PC-3 (cell line): ENCODE results near the gene DCLK1. TPM values are rescaled to one million over a fixed set of nuclear protein-coding genes. Genes with fewer than 3 reads are reported as not detected.
A peak's percentile ranks its signal among the peaks of the same experiment; 100 is the strongest.

ENCODE experiments used
- ATAC-seq: fragments of 200-7000 bp; cut with Tn5 transposase; 2 replicates; pipeline ENCODE4 v1.9.1; 2020; ENCODE audit warnings: mild to moderate bottlenecking, moderate library complexity
- BruUV-seq: library from RNA; stranded (reverse); fragments of 400-500 nt; replicated peaks from 2 replicates; lab custom pipeline; 2021; lab: Mats Ljungman, UMichigan
- CTCF ChIA-PET: fragments of 300-600 bp; sonication (Branson Sonifier 250); formaldehyde crosslinking; loops from one replicate; lab custom pipeline; 2022; ENCODE audit warnings: antibody characterized with exemption; lab: Charles Lee
- POLR2A ChIA-PET: fragments of 300-600 bp; sonication (Branson Sonifier 250); formaldehyde crosslinking; loops from one replicate; lab custom pipeline; 2022; ENCODE audit warnings: antibody characterized with exemption; ENCODE audit not compliant: unreplicated experiment; lab: Charles Lee
- DNase-seq: peaks from one replicate; pipeline ENCODE4 v3.0.0-alpha.2; 2015
- H2AFZ ChIP-seq: fragments of 300-600 bp; sonication (generic); 2 replicates; pipeline ENCODE4 v1.6.0; 2016; ENCODE audit warnings: antibody characterized with exemption, low read length
- H3F3A ChIP-seq: fragments of 300-600 bp; sonication (generic); one replicate; pipeline ENCODE4 v1.6.0; 2017; ENCODE audit warnings: antibody characterized with exemption, low read length, control low read depth, mild to moderate bottlenecking; ENCODE audit not compliant: unreplicated experiment
- H3K27ac ChIP-seq: fragments of 300-600 bp; sonication (generic); 2 replicates; pipeline ENCODE4 v1.5.1; 2016; ENCODE audit warnings: mild to moderate bottlenecking, low read length
- H3K27me3 ChIP-seq: fragments of 300-600 bp; sonication (generic); 2 replicates; pipeline ENCODE4 v1.6.1; 2016; ENCODE audit warnings: low read length, mixed read lengths
- H3K36me3 ChIP-seq: fragments of 300-600 bp; sonication (generic); 2 replicates; pipeline ENCODE4 v1.6.1; 2016; ENCODE audit warnings: low read depth, mixed run types, low read length, mixed read lengths
- H3K4me1 ChIP-seq: fragments of 300-600 bp; sonication (generic); 2 replicates; pipeline ENCODE4 v1.5.1; 2016; ENCODE audit warnings: low read length; ENCODE audit not compliant: insufficient read depth
- H3K4me2 ChIP-seq: fragments of 300-600 bp; sonication (generic); 2 replicates; pipeline ENCODE4 v1.6.0; 2016; ENCODE audit warnings: low read length
- H3K4me3 ChIP-seq: fragments of 300-600 bp; sonication (generic); 2 replicates; pipeline ENCODE4 v1.5.1; 2016; ENCODE audit warnings: mild to moderate bottlenecking, low read length, mixed read lengths
- H3K79me2 ChIP-seq: fragments of 300-600 bp; sonication (generic); 2 replicates; pipeline ENCODE4 v1.6.1; 2017; ENCODE audit warnings: low read length, mixed read lengths
- H3K9ac ChIP-seq: fragments of 300-600 bp; sonication (generic); 2 replicates; pipeline ENCODE4 v1.6.0; 2016; ENCODE audit warnings: mild to moderate bottlenecking, low read length
- H3K9me2 ChIP-seq: fragments of 300-600 bp; sonication (generic); replicated peaks from 2 replicates; pipeline ENCODE4 v1.6.1; 2016; ENCODE audit warnings: mixed run types, low read length, mixed read lengths
- H3K9me3 ChIP-seq: fragments of 300-600 bp; sonication (generic); 2 replicates; pipeline ENCODE4 v1.6.1; 2016; ENCODE audit warnings: low read length, mixed read lengths
- H4K20me1 ChIP-seq: fragments of 300-600 bp; sonication (generic); 2 replicates; pipeline ENCODE4 v1.6.1; 2016; ENCODE audit warnings: low read length, mixed read lengths
- EZH2 ChIP-seq: fragments of 300-600 bp; sonication (generic); IDR thresholded peaks from one replicate; pipeline ENCODE4 v1.6.1; 2017; ENCODE audit warnings: antibody characterized with exemption, mild to moderate bottlenecking, low read length; ENCODE audit not compliant: unreplicated experiment
- EZH2phosphoT487 ChIP-seq: fragments of 300-600 bp; sonication (generic); IDR thresholded peaks from 2 replicates; pipeline ENCODE4 v1.6.1; 2018; ENCODE audit warnings: mild to moderate bottlenecking, antibody characterized with exemption, low read length, borderline replicate concordance
- intact Hi-C: fragments of 100-400 bp; cut with micrococcal nuclease; formaldehyde crosslinking; loops from 2 replicates; pipeline ENCODE4 v1.9.0; 2023
- total RNA-seq: library from RNA; depleted of rRNA; stranded (reverse); fragments of >200 nt; gene quantifications from 2 replicates; pipeline ENCODE4 v1.2.3, GENCODE V29; 2014
- TF ChIP-seq, protein P1 (sequence below): fragments of 300-600 bp; sonication (generic); conservative IDR thresholded peaks from 2 replicates; pipeline ENCODE4 v1.5.1; 2017; ENCODE audit warnings: antibody characterized with exemption, low read depth, mild to moderate bottlenecking, low read length

Gene DCLK1
- total RNA-seq, 1 experiment from 2014 or later, result not detected

DNA sequence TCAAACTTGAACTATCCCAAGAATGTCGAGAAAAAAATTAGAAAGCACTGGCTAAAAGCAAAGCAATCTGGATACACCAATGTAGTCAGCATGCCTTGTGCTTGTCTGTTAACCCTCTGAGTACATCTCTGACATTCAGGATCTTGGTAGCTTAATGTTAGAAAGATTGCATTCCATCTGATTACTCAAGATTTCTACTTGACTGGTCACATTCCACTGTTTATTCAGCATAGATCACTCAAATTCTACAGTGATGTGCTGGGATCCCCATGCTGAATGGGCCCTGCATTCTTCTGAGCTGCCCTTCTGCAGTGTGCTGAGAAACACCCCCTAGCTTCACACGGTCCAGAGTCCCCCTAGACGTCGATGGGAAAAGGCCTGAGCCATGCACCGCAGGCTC, 359.3 kb downstream of the DCLK1 start:
- no peak overlapping the region for H3K27ac ChIP-seq
- peak; percentile 72 for DNase-seq
- intact Hi-C loops, result no loop called here

DNA sequence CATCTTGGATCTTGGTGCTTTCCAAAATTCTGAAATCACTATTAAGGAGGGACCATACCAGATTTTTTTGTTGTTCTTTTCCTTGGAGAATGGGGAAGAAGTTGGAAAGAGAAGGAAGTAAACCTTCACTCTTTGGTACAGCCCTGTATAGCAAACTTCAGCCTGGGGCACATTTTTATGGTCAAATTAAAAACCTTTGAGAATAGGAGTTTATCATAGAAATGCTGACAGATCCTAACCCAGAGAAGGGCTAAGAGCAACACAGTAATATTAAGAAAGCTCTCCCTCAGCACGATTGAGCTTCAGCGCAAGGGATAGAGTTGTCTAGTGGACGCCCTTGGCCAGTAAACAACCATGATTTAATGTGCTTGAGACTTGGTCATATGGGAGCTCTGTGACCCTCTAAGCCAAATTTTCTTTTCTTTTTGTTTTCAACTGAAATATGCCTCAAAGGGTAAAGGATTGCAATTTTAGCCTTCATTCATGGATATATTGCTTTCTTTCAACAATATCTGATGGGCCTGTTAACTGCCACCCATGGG, 360.4 kb downstream of the DCLK1 start:
- Histone ChIP-seq H3K4me3 (no peak overlapping the region), H3K27me3 (peaks cover 4% of the 10 kb centered on the region; the same call in 1 of the 2 replicates), H3F3A (no peaks in the 10 kb centered on the region), H3K36me3 (no peaks in the 10 kb centered on the region), H3K9me2 (no peaks in the 10 kb centered on the region), H2AFZ (no peak overlapping the region), H3K4me2 (no peak overlapping the region), H3K9me3 (no peaks in the 10 kb centered on the region), H3K4me1 (peaks cover 11% of the 10 kb centered on the region; the same call in 1 of the 2 replicates), H3K9ac (no peak overlapping the region), H3K27ac (no peak overlapping the region), H4K20me1 (no peaks in the 10 kb centered on the region), H3K79me2 (no peaks in the 10 kb centered on the region)
- DNase-seq (no peak), ATAC-seq (no peak)
- intact Hi-C loops, result no loop called here
- no TSS peak for BruUV-seq
- ChIA-PET POLR2A (interaction anchor here (0.6 kb wide), 1 partner anchor 200 kb away, joined by 3 read pairs; no protein-coding TSS in a partner anchor), CTCF (no interaction called here)
- TF ChIP-seq EZH2 (no peak), EZH2phosphoT487 (no peak)
- TF ChIP-seq, protein P1, sequence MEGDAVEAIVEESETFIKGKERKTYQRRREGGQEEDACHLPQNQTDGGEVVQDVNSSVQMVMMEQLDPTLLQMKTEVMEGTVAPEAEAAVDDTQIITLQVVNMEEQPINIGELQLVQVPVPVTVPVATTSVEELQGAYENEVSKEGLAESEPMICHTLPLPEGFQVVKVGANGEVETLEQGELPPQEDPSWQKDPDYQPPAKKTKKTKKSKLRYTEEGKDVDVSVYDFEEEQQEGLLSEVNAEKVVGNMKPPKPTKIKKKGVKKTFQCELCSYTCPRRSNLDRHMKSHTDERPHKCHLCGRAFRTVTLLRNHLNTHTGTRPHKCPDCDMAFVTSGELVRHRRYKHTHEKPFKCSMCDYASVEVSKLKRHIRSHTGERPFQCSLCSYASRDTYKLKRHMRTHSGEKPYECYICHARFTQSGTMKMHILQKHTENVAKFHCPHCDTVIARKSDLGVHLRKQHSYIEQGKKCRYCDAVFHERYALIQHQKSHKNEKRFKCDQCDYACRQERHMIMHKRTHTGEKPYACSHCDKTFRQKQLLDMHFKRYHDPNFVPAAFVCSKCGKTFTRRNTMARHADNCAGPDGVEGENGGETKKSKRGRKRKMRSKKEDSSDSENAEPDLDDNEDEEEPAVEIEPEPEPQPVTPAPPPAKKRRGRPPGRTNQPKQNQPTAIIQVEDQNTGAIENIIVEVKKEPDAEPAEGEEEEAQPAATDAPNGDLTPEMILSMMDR, result no peak

More for the DNA sequence above, 359.3 kb downstream of the DCLK1 start:
- Histone ChIP-seq H3K4me1 (peaks cover 11% of the 10 kb centered on the region; the same call in 1 of the 2 replicates), H3K27me3 (peaks cover 4% of the 10 kb centered on the region; the same call in 1 of the 2 replicates), H3K4me3 (no peak overlapping the region), H3K79me2 (no peaks in the 10 kb centered on the region), H3K9me3 (no peaks in the 10 kb centered on the region), H2AFZ (no peak overlapping the region), H3K9ac (no peak overlapping the region), H3K4me2 (no peak overlapping the region), H3K36me3 (no peaks in the 10 kb centered on the region), H4K20me1 (no peaks in the 10 kb centered on the region), H3K9me2 (no peaks in the 10 kb centered on the region), H3F3A (no peaks in the 10 kb centered on the region)
- TF ChIP-seq EZH2, result no peak
- TF ChIP-seq EZH2phosphoT487, result no peak
- TF ChIP-seq, protein P1, result no peak
- ChIA-PET CTCF (interaction anchor here (0.6 kb wide), 1 partner anchor 192 kb away, joined by 6 read pairs; no protein-coding TSS in a partner anchor), POLR2A (no interaction called here)
- BruUV-seq, result no TSS peak
- ATAC-seq, result peak; percentile 72

DNA sequence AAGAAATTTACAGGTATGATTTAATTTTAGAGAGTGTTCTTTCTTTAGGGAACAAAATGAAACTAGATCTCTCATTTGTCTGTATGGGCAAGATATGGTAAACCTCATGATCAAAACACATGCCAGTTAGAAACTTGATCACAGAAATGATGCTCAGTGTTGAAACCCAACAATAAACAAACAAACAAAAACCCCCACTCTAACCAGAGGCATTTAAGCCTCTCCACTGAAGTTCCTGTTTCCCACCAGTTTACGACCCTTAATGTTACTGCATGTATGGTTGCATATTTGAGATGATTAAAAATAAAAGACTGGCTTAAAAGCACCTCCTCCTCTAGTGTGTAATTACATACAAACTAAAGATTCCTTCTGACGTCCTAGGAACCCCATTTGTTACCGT, 361.4 kb downstream of the DCLK1 start:
- no peaks in the 10 kb centered on the region for H3F3A ChIP-seq
- ATAC-seq, result no peak
- H3K4me2 ChIP-seq, result no peak overlapping the region
- H3K4me3 ChIP-seq, result no peak overlapping the region
- H2AFZ ChIP-seq, result no peak overlapping the region
- CTCF ChIA-PET, result no interaction called here
- no peak overlapping the region for H3K27ac ChIP-seq
- peaks cover 11% of the 10 kb centered on the region; the same call in 1 of the 2 replicates for H3K4me1 ChIP-seq
- POLR2A ChIA-PET, result no interaction called here
- TF ChIP-seq, protein P1, result no peak
- TF ChIP-seq EZH2 (no peak), EZH2phosphoT487 (no peak)
- H3K9me3 ChIP-seq, result no peaks in the 10 kb centered on the region
- H3K9me2 ChIP-seq, result no peaks in the 10 kb centered on the region
- DNase-seq, result no peak
- H3K27me3 ChIP-seq, result no peaks in the 10 kb centered on the region
- intact Hi-C loops, result no loop called here
- H3K9ac ChIP-seq, result no peak overlapping the region
- H3K79me2 ChIP-seq, result no peaks in the 10 kb centered on the region
- no peaks in the 10 kb centered on the region for H4K20me1 ChIP-seq
- no peaks in the 10 kb centered on the region for H3K36me3 ChIP-seq
- no TSS peak for BruUV-seq
